KMS-11 (cell line): Measurements from ENCODE around the gene PIK3R1.

Experiments used
- H2AFZ ChIP-seq: fragments of 200-600 bp; sonication (generic); 2 replicates; pipeline ENCODE4 v1.6.1; 2016; ENCODE audit warnings: antibody characterized with exemption, mixed run types, low read depth
- H3K27ac ChIP-seq: fragments of 200-600 bp; sonication (generic); 2 replicates; pipeline ENCODE4 v1.6.1; 2016; ENCODE audit warnings: mild to moderate bottlenecking, mixed run types
- H3K27me3 ChIP-seq: fragments of 200-600 bp; sonication (generic); 2 replicates; pipeline ENCODE4 v1.6.1; 2017; ENCODE audit warnings: mild to moderate bottlenecking, low read depth, mixed run types, moderate library complexity; ENCODE audit not compliant: insufficient read depth
- H3K36me3 ChIP-seq: fragments of 200-600 bp; sonication (generic); 2 replicates; pipeline ENCODE4 v1.6.1; 2017; ENCODE audit warnings: mild to moderate bottlenecking, mixed run types; ENCODE audit not compliant: insufficient read depth
- H3K4me1 ChIP-seq: fragments of 200-600 bp; sonication (generic); 2 replicates; pipeline ENCODE4 v1.6.1; 2016; ENCODE audit warnings: mild to moderate bottlenecking, low read depth, mixed run types; ENCODE audit not compliant: poor library complexity, severe bottlenecking
- H3K4me2 ChIP-seq: fragments of 200-600 bp; sonication (generic); 2 replicates; pipeline ENCODE4 v1.7.0; 2016; ENCODE audit warnings: mild to moderate bottlenecking, mixed run types
- H3K4me3 ChIP-seq: fragments of 200-600 bp; sonication (generic); IDR thresholded peaks from 2 replicates; pipeline ENCODE4 v1.6.1; 2017; ENCODE audit warnings: low read depth, low read length, mixed read lengths; ENCODE audit not compliant: insufficient read depth
- H3K79me2 ChIP-seq: fragments of 200-600 bp; sonication (generic); 2 replicates; pipeline ENCODE4 v1.6.1; 2016; ENCODE audit warnings: low read depth, mixed run types; ENCODE audit not compliant: insufficient read depth
- H3K9ac ChIP-seq: fragments of 200-600 bp; sonication (generic); 2 replicates; pipeline ENCODE4 v1.6.1; 2016; ENCODE audit warnings: mild to moderate bottlenecking, mixed run types
- H4K20me1 ChIP-seq: fragments of 200-600 bp; sonication (generic); 2 replicates; pipeline ENCODE4 v1.6.1; 2016; ENCODE audit warnings: mild to moderate bottlenecking, mixed run types; ENCODE audit not compliant: insufficient read depth
- CTCF ChIP-seq: fragments of 200-600 bp; sonication (generic); conservative IDR thresholded peaks from 2 replicates; pipeline ENCODE4 v1.6.1; 2017; ENCODE audit warnings: low read depth, mild to moderate bottlenecking, antibody characterized with exemption, low read length, moderate library complexity, mixed read lengths

PIK3R1 gene

GRCh38 chr5:68237715-68238114 is 22.2 kb downstream of the PIK3R1 start:
- 0 out of 2 replicates have a peak, but pooled peaks cover 4% of the 10 kb centered on the region for H4K20me1 ChIP-seq
- H3K27me3 ChIP-seq = no peaks in the 10 kb centered on the region
- no peak for TF ChIP-seq CTCF
- H2AFZ ChIP-seq = no peak overlapping the region
- H3K9ac ChIP-seq = no peak overlapping the region
- no peak overlapping the region for H3K27ac ChIP-seq
- no peaks in the 10 kb centered on the region for H3K79me2 ChIP-seq
- no peak overlapping the region for H3K4me3 ChIP-seq
- no peak overlapping the region for H3K4me2 ChIP-seq
- H3K4me1 ChIP-seq = peaks cover 5% of the 10 kb centered on the region
- no peaks in the 10 kb centered on the region for H3K36me3 ChIP-seq

DNA sequence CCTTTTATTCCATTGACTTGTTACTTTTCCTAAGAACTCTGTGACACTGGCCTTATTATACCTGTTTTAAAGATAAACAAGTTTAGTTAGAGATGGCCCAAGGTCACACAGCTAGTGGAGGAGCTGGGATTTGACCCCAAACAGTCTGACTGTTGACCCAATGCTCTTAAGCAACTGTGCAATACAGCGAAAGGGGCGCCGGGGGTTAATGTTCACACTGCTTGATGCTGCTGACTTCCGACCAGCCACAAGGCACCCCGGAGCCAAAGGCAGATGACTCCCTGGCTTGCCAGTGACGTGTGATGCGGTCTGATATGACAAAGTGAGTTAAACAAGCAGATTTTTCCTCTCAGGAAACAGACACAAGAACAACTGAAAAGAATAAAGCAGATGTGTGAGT is 23.9 kb downstream of the PIK3R1 start:
- Histone ChIP-seq H3K79me2 (no peaks in the 10 kb centered on the region), H2AFZ (no peak overlapping the region)

GRCh38 chr5:68240202-68240601 is 24.6 kb downstream of the PIK3R1 start:
- H3K4me1 ChIP-seq = peaks cover 5% of the 10 kb centered on the region
- no peak overlapping the region for H3K4me3 ChIP-seq
- H3K27ac ChIP-seq = no peak overlapping the region
- no peaks in the 10 kb centered on the region for H3K27me3 ChIP-seq
- H3K4me2 ChIP-seq = no peak overlapping the region
- no peak for TF ChIP-seq CTCF
- H3K79me2 ChIP-seq = no peaks in the 10 kb centered on the region
- no peaks in the 10 kb centered on the region for H4K20me1 ChIP-seq
- no peak overlapping the region for H3K9ac ChIP-seq
- H2AFZ ChIP-seq = no peak overlapping the region
- H3K36me3 ChIP-seq = no peaks in the 10 kb centered on the region

More for the DNA sequence above, 23.9 kb downstream of the PIK3R1 start:
- Histone ChIP-seq H3K9ac (no peak overlapping the region), H3K4me1 (peaks cover 5% of the 10 kb centered on the region), H3K27me3 (no peaks in the 10 kb centered on the region), H3K4me3 (no peak overlapping the region), H3K27ac (no peak overlapping the region), H3K36me3 (no peaks in the 10 kb centered on the region), H3K4me2 (no peak overlapping the region), H4K20me1 (no peaks in the 10 kb centered on the region)
- TF ChIP-seq CTCF = no peak

- Histone ChIP-seq H4K20me1 (no peaks in the 10 kb centered on the region), H3K4me3 (no peak overlapping the region), H3K27me3 (no peaks in the 10 kb centered on the region), H3K9ac (no peak overlapping the region), H3K4me1 (peaks cover 5% of the 10 kb centered on the region), H3K27ac (no peak overlapping the region), H3K79me2 (no peaks in the 10 kb centered on the region), H3K36me3 (no peaks in the 10 kb centered on the region), H2AFZ (no peak overlapping the region), H3K4me2 (no peak overlapping the region)
- TF ChIP-seq CTCF = no peak
Measured at GRCh38 chr5:68240771-68241170, 25.2 kb downstream of the PIK3R1 start.
